Measurements from ENCODE around the gene MPPED2.

GRCh38 chr11:30405385-30405784 is 180.8 kb downstream of the MPPED2 start:
- TF ChIP-seq ZBTB49 (CRISPR knock-in tag; IDR thresholded peaks at IDR 0.05; ENCODE audit: borderline replicate concordance) (no peak), CTCF (CRISPR knock-in tag; IDR thresholded peaks at IDR 0.05) (no peak), POLR2A (IDR thresholded peaks at IDR 0.05; ENCODE audit: insufficient read depth in 1 of 2, low read depth in 2 of 2, low read length in 2 of 2) (no peak), ZNF382 (CRISPR knock-in tag; IDR thresholded peaks at IDR 0.05; ENCODE audit: borderline replicate concordance) (no peak), GLI4 (CRISPR knock-in tag; IDR thresholded peaks at IDR 0.05; ENCODE audit: borderline replicate concordance) (no peak), MXI1 (IDR thresholded peaks at IDR 0.05; ENCODE audit: borderline replicate concordance, low read depth, low read length) (no peak), HCFC1 (IDR thresholded peaks at IDR 0.05; ENCODE audit: low read depth, low read length) (no peak), PTBP1 (IDR thresholded peaks at IDR 0.05; ENCODE audit: low read depth, low read length, poor library complexity, severe bottlenecking) (no peak), GTF3A (CRISPR knock-in tag; conservative IDR thresholded peaks at IDR 0.05) (no peak), POLR2AphosphoS5 (IDR thresholded peaks at IDR 0.05; ENCODE audit: low read depth, low read length) (no peak), MTA1 (CRISPR knock-in tag; IDR thresholded peaks at IDR 0.05; ENCODE audit: borderline replicate concordance) (no peak), IKZF1 (IDR thresholded peaks at IDR 0.05) (no peak), ZSCAN30 (CRISPR knock-in tag; IDR thresholded peaks at IDR 0.05) (no peak)
